Measurements from ENCODE around the gene CSMD2. TPM values are rescaled to one million over a fixed set of nuclear protein-coding genes. Genes with fewer than 3 reads are reported as not detected.

The CSMD2 gene
- polyA plus RNA-seq, 5 donors = 0.11 to 0.38 (median 0.22) TPM

- no peak for DNase-seq
Measured at GRCh38 chr1:33819913-33820311, 345.1 kb downstream of the CSMD2 start.

- no peak for DNase-seq
Measured at GRCh38 chr1:33819290-33819912, 345.6 kb downstream of the CSMD2 start.

GRCh38 chr1:33818071-33818470 lies 347.0 kb downstream of the CSMD2 start:
- no peak for DNase-seq

- DNase-seq = no peak
Measured at GRCh38 chr1:33815061-33815460, 350.0 kb downstream of the CSMD2 start.

- no peak for DNase-seq
Measured at GRCh38 chr1:33814166-33814565, 350.9 kb downstream of the CSMD2 start.

- DNase-seq = no peak
Measured at GRCh38 chr1:33810571-33810970, 354.5 kb downstream of the CSMD2 start.

GRCh38 chr1:33805988-33806387 lies 359.0 kb downstream of the CSMD2 start:
- DNase-seq = no peak

- DNase-seq = no peak
Measured at GRCh38 chr1:33802268-33802667, 362.8 kb downstream of the CSMD2 start.

- DNase-seq = no peak
Measured at GRCh38 chr1:33797849-33798248, 367.2 kb downstream of the CSMD2 start.

- no peak for DNase-seq
Measured at GRCh38 chr1:33792651-33793050, 372.4 kb downstream of the CSMD2 start.

- DNase-seq = no peak
Measured at GRCh38 chr1:33792216-33792615, 372.8 kb downstream of the CSMD2 start.

GRCh38 chr1:33791251-33791650 lies 373.8 kb downstream of the CSMD2 start:
- DNase-seq = no peak

GRCh38 chr1:33790577-33790976 lies 374.5 kb downstream of the CSMD2 start:
- DNase-seq = no peak

- DNase-seq = no peak
Measured at GRCh38 chr1:33784876-33785275, 380.2 kb downstream of the CSMD2 start.

GRCh38 chr1:33782776-33783175 lies 382.3 kb downstream of the CSMD2 start:
- DNase-seq = no peak

GRCh38 chr1:33781652-33782051 lies 383.4 kb downstream of the CSMD2 start:
- no peak for DNase-seq

- DNase-seq = no peak
Measured at GRCh38 chr1:33777337-33777736, 387.7 kb downstream of the CSMD2 start.

- no peak for DNase-seq
Measured at GRCh38 chr1:33768821-33769220, 396.2 kb downstream of the CSMD2 start.

- no peak for DNase-seq
Measured at GRCh38 chr1:33768106-33768505, 396.9 kb downstream of the CSMD2 start.

- DNase-seq = no peak
Measured at GRCh38 chr1:33764149-33764548, 400.9 kb downstream of the CSMD2 start.

GRCh38 chr1:33763406-33763805 lies 401.6 kb downstream of the CSMD2 start:
- DNase-seq = no peak

- no peak for DNase-seq
Measured at GRCh38 chr1:33762962-33763361, 402.1 kb downstream of the CSMD2 start.

- DNase-seq = no peak
Measured at GRCh38 chr1:33762109-33762830, 402.8 kb downstream of the CSMD2 start.

GRCh38 chr1:33758698-33759097 lies 406.3 kb downstream of the CSMD2 start:
- DNase-seq = no peak

Measured in right lung (tissue), 5 donors.